ENCODE results near the gene CPE.

GRCh38 chr4:165378398-165378744 is 437 bp upstream of the CPE start:
- TF ChIP-seq CTCF (optimal IDR thresholded peaks at IDR 0.05 in 1 of 3, IDR thresholded peaks at IDR 0.05 in 1 of 3, conservative IDR thresholded peaks at IDR 0.05 in 1 of 3; ENCODE audit: extremely low read depth in 1 of 3, insufficient read depth in 2 of 3, low read length in 3 of 3) (no peak), EZH2 (IDR thresholded peaks at IDR 0.05; ENCODE audit: low read length) (no peak)

All from keratinocyte (primary cell).